SK-N-SH treated with all-trans-retinoic acid at 6 μM for 48 hours (cell line): ENCODE measurements around the gene NPTX1.

Experiments
- ARNTL ChIP-seq: fragments of 450-650 bp; formaldehyde crosslinking; IDR thresholded peaks from 2 replicates; pipeline ENCODE4 v1.5.0; 2020; ENCODE audit warnings: low read depth, mild to moderate bottlenecking, moderate library complexity, borderline replicate concordance
- BACH2 ChIP-seq: fragments of 250-450 bp; sonication (Bioruptor Pico); IDR thresholded peaks from 2 replicates; pipeline ENCODE4 v1.9.0; 2021; ENCODE audit warnings: mild to moderate bottlenecking, borderline replicate concordance
- CREB5 ChIP-seq: fragments of 250-450 bp; sonication (Bioruptor Pico); IDR thresholded peaks from 2 replicates; pipeline ENCODE4 v1.5.1; 2020; ENCODE audit warnings: low read depth, mild to moderate bottlenecking, moderate library complexity
- PPARA ChIP-seq: fragments of 250-450 bp; sonication (Bioruptor Pico); IDR thresholded peaks from 2 replicates; pipeline ENCODE4 v1.5.0; 2020; ENCODE audit warnings: mild to moderate bottlenecking, borderline replicate concordance
- RARB ChIP-seq: fragments of 250-450 bp; sonication (Bioruptor Pico); IDR thresholded peaks from 2 replicates; pipeline ENCODE4 v1.8.0; 2021; ENCODE audit warnings: mild to moderate bottlenecking, moderate library complexity
- TSHZ2 ChIP-seq: fragments of 250-450 bp; sonication (Bioruptor Pico); IDR thresholded peaks from 2 replicates; pipeline ENCODE4 v1.5.0; 2020; ENCODE audit warnings: mild to moderate bottlenecking, moderate library complexity
- ZNF8 ChIP-seq: fragments of 450-650 bp; formaldehyde crosslinking; IDR thresholded peaks from 2 replicates; pipeline ENCODE4 v1.5.0; 2020; ENCODE audit warnings: mild to moderate bottlenecking, moderate library complexity

GRCh38 chr17:80454557-80455335, 21.7 kb downstream of the NPTX1 start:
- TF ChIP-seq PPARA (CRISPR knock-in tag) (peak; percentile 72; the same call in 1 of the 2 replicates), ZNF8 (CRISPR knock-in tag) (no peak), TSHZ2 (CRISPR knock-in tag) (peak; percentile 92), ARNTL (CRISPR knock-in tag) (no peak), RARB (CRISPR knock-in tag) (no peak), CREB5 (CRISPR knock-in tag) (peak; percentile 44; the same call in 1 of the 2 replicates), BACH2 (CRISPR knock-in tag) (no peak)
